NCI-H82 (cell line): ENCODE results near the gene CPZ.

Source experiments
- DNase-seq: peaks from one replicate; lab custom pipeline; 2025; lab: John Stamatoyannopoulos, UW

The CPZ gene

GRCh38 chr4:8581094-8581861 lies 11.3 kb upstream of the CPZ start:
- DNase-seq = no peak

GRCh38 chr4:8582016-8582415 lies 10.5 kb upstream of the CPZ start:
- no peak for DNase-seq

- DNase-seq = no peak
Observed at GRCh38 chr4:8582436-8582835, 10.1 kb upstream of the CPZ start.

- no peak for DNase-seq
Observed at GRCh38 chr4:8582941-8583654, 9.5 kb upstream of the CPZ start.

GRCh38 chr4:8583655-8584025 lies 8.9 kb upstream of the CPZ start:
- DNase-seq = no peak

GRCh38 chr4:8585186-8585585 lies 7.4 kb upstream of the CPZ start:
- no peak for DNase-seq

- DNase-seq = no peak
Observed at GRCh38 chr4:8585721-8586212, 6.8 kb upstream of the CPZ start.

- no peak for DNase-seq
Observed at GRCh38 chr4:8586246-8586645, 6.3 kb upstream of the CPZ start.

GRCh38 chr4:8586671-8587468 lies 5.7 kb upstream of the CPZ start:
- DNase-seq = no peak

GRCh38 chr4:8587469-8588195 lies 4.9 kb upstream of the CPZ start:
- DNase-seq = no peak

- DNase-seq = no peak
Observed at GRCh38 chr4:8588196-8588470, 4.4 kb upstream of the CPZ start.

- no peak for DNase-seq
Observed at GRCh38 chr4:8589336-8589735, 3.2 kb upstream of the CPZ start.

- DNase-seq = no peak
Observed at GRCh38 chr4:8589823-8590545, 2.6 kb upstream of the CPZ start.

GRCh38 chr4:8590546-8590880 lies 2.1 kb upstream of the CPZ start:
- DNase-seq = no peak

- no peak for DNase-seq
Observed at GRCh38 chr4:8591114-8591513, 1.5 kb upstream of the CPZ start.

GRCh38 chr4:8591626-8592365 lies 769 bp upstream of the CPZ start:
- DNase-seq = no peak

GRCh38 chr4:8593264-8594096 lies 915 bp downstream of the CPZ start:
- DNase-seq = no peak

- DNase-seq = peak; percentile 69
Observed at GRCh38 chr4:8594097-8595038, 1.8 kb downstream of the CPZ start.
